RCC 7860 (cell line): ENCODE data around the gene BPIFA3.
"Not testable (repeated sequence)": the region's sequence is repeated elsewhere in the genome, so short reads cannot be mapped to it uniquely, and the experiment has no call there.

Source experiments
- DNase-seq: peaks from one replicate; pipeline ENCODE4 v3.0.0-alpha.2; 2015; ENCODE audit warnings: low spot score
- FAIRE-seq: peaks from 2 replicates; lab custom pipeline; 2012; peaks lifted over from hg19 to GRCh38; lab: Jason Lieb, UNC

The BPIFA3 gene

GRCh38 chr20:33217052-33217451 is at the start of gene BPIFA3:
TSS of gene BPIFA3 (plus strand) at chr20:33217352. CDS start at chr20:33217537, 185 bp downstream.
- DNase-seq (no peak), FAIRE-seq (no peak)

GRCh38 chr20:33167859-33168258 is 49.3 kb upstream of the BPIFA3 start, which contains the start of gene BPIFA2:
TSS of gene BPIFA2 (plus strand) at chr20:33168159. CDS start at chr20:33169146, 987 bp downstream.
- DNase-seq (no peak), FAIRE-seq (no peak)

GRCh38 chr20:33169176-33169794 is 47.9 kb upstream of the BPIFA3 start:
- FAIRE-seq (peak; percentile 2), DNase-seq (peak; percentile 41)

GRCh38 chr20:33172781-33173180 is 44.4 kb upstream of the BPIFA3 start:
- no peak for DNase-seq
- no peak for FAIRE-seq

- DNase-seq (no peak), FAIRE-seq (no peak)
Measured at GRCh38 chr20:33175123-33175522, 42.0 kb upstream of the BPIFA3 start.

GRCh38 chr20:33176101-33176500 is 41.1 kb upstream of the BPIFA3 start:
- no peak for FAIRE-seq
- DNase-seq = no peak

GRCh38 chr20:33177866-33178265 is 39.3 kb upstream of the BPIFA3 start:
- DNase-seq (no peak), FAIRE-seq (no peak)

GRCh38 chr20:33178726-33179125 is 38.4 kb upstream of the BPIFA3 start:
- DNase-seq (no peak), FAIRE-seq (no peak)

GRCh38 chr20:33180169-33180568 is 37.0 kb upstream of the BPIFA3 start:
- DNase-seq = no peak
- no peak for FAIRE-seq

- no peak for DNase-seq
- FAIRE-seq = no peak
Measured at GRCh38 chr20:33181482-33182093, 35.6 kb upstream of the BPIFA3 start.

GRCh38 chr20:33183312-33183711 is 33.8 kb upstream of the BPIFA3 start:
- no peak for FAIRE-seq
- DNase-seq = no peak

GRCh38 chr20:33185031-33185590 is 32.0 kb upstream of the BPIFA3 start:
- not testable (repeated sequence) for DNase-seq, FAIRE-seq

- DNase-seq (no peak), FAIRE-seq (no peak)
Measured at GRCh38 chr20:33187491-33187890, 29.7 kb upstream of the BPIFA3 start.

GRCh38 chr20:33188421-33188820 is 28.7 kb upstream of the BPIFA3 start:
- FAIRE-seq (no peak), DNase-seq (no peak)

GRCh38 chr20:33191484-33191883 is 25.7 kb upstream of the BPIFA3 start:
- FAIRE-seq (no peak), DNase-seq (no peak)

- DNase-seq = no peak
- no peak for FAIRE-seq
Measured at GRCh38 chr20:33191955-33192354, 25.2 kb upstream of the BPIFA3 start.

GRCh38 chr20:33192912-33193501 is 24.1 kb upstream of the BPIFA3 start:
- FAIRE-seq (no peak), DNase-seq (no peak)

- DNase-seq (no peak), FAIRE-seq (no peak)
Measured at GRCh38 chr20:33199026-33199425, 18.1 kb upstream of the BPIFA3 start.

- no peak for DNase-seq
- FAIRE-seq = no peak
Measured at GRCh38 chr20:33202451-33202850, 14.7 kb upstream of the BPIFA3 start.

- no peak for DNase-seq
- no peak for FAIRE-seq
Measured at GRCh38 chr20:33203444-33203843, 13.7 kb upstream of the BPIFA3 start.

GRCh38 chr20:33209789-33210188 is 7.4 kb upstream of the BPIFA3 start:
- peak; percentile 36 for DNase-seq
- FAIRE-seq = no peak

GRCh38 chr20:33210371-33210770 is 6.8 kb upstream of the BPIFA3 start:
- FAIRE-seq (no peak), DNase-seq (no peak)
